H1 (cell line): ENCODE measurements around the gene MBD3L4. TPM values are rescaled to one million over a fixed set of nuclear protein-coding genes. Genes with fewer than 3 reads are reported as not detected.
A peak's percentile ranks its signal among the peaks of the same experiment; 100 is the strongest.

ENCODE experiments used
- CTCF ChIA-PET: fragments of 300-600 bp; sonication (Branson Sonifier 250); formaldehyde crosslinking; loops from one replicate; lab custom pipeline; 2021; ENCODE audit not compliant: partially characterized antibody; lab: Charles Lee
- POLR2A ChIA-PET: fragments of 300-600 bp; sonication (Branson Sonifier 250); formaldehyde crosslinking; loops from one replicate; lab custom pipeline; 2021; ENCODE audit warnings: inconsistent platforms; ENCODE audit not compliant: partially characterized antibody; lab: Charles Lee
- DNase-seq, 2 experiments: peaks; one replicate each; pipeline versions ENCODE4 v3.0.0 to v3.0.0-alpha.2; 2010 to 2022; ENCODE audit warnings: low spot score in 2 of 2, low read depth in 1 of 2, mixed read lengths in 1 of 2
- FAIRE-seq: peaks from 2 replicates; lab custom pipeline; 2011; peaks lifted over from hg19 to GRCh38; lab: Jason Lieb, UNC
- H2AFZ ChIP-seq: 2 replicates; pipeline ENCODE4 v1.8.1; 2012; ENCODE audit warnings: low read length, inconsistent platforms
- H2AK5ac ChIP-seq: 2 replicates; pipeline ENCODE4 v1.6.1; 2013; ENCODE audit warnings: low read depth, low read length
- H2BK120ac ChIP-seq: replicated peaks from 2 replicates; pipeline ENCODE3; 2013; ENCODE audit warnings: low read depth, low read length, inconsistent platforms
- H2BK12ac ChIP-seq: 2 replicates; pipeline ENCODE4 v1.6.1; 2013; ENCODE audit warnings: low read depth, low read length
- H2BK15ac ChIP-seq: 2 replicates; pipeline ENCODE4 v1.6.1; 2013; ENCODE audit warnings: low read length
- H2BK20ac ChIP-seq: 2 replicates; pipeline ENCODE4 v1.6.1; 2013; ENCODE audit warnings: low read length
- H2BK5ac ChIP-seq: 2 replicates; pipeline ENCODE4 v1.6.1; 2013; ENCODE audit warnings: low read depth, low read length
- H3K14ac ChIP-seq: 2 replicates; pipeline ENCODE4 v1.6.1; 2013; ENCODE audit warnings: inconsistent platforms; ENCODE audit not compliant: insufficient read length
- H3K18ac ChIP-seq: 2 replicates; pipeline ENCODE4 v1.6.1; 2013; ENCODE audit warnings: low read length; ENCODE audit errors: extremely low read depth
- H3K23ac ChIP-seq: 2 replicates; pipeline ENCODE4 v1.6.1; 2013; ENCODE audit warnings: inconsistent platforms; ENCODE audit not compliant: insufficient read length
- H3K23me2 ChIP-seq: 2 replicates; pipeline ENCODE4 v1.6.1; 2013; ENCODE audit warnings: low read depth, low read length
- H3K27ac ChIP-seq: 2 replicates; pipeline ENCODE4 v1.6.1; 2011; ENCODE audit warnings: low read depth, low read length, inconsistent platforms
- H3K27me3 ChIP-seq, 4 experiments: replicated peaks in 1 of 4; 1 replicate in 1 of 4; 2 replicates in 3 of 4; pipeline versions ENCODE4 v1.6.1 to v1.8.1; 2011 to 2013; ENCODE audit warnings: low read length in 3 of 4, mild to moderate bottlenecking in 3 of 4, inconsistent platforms in 2 of 4, mixed read lengths in 2 of 4, moderate library complexity in 1 of 4; ENCODE audit not compliant: control insufficient read depth in 3 of 4, insufficient read depth in 3 of 4; ENCODE audit errors: extremely low read depth in 1 of 4
- H3K36me3 ChIP-seq, 4 experiments: 2 replicates each; pipeline versions ENCODE4 v1.6.1 to v1.8.1; 2011 to 2013; ENCODE audit warnings: mild to moderate bottlenecking in 4 of 4, low read length in 3 of 4, moderate library complexity in 2 of 4, control low read depth in 1 of 4, inconsistent platforms in 1 of 4; ENCODE audit not compliant: insufficient read depth in 4 of 4, control insufficient read depth in 2 of 4
- H3K4ac ChIP-seq: replicated peaks from 2 replicates; pipeline ENCODE3; 2013; ENCODE audit warnings: low read length, low read depth, mixed read lengths, inconsistent platforms; ENCODE audit not compliant: insufficient read length
- H3K4me1 ChIP-seq, 4 experiments: replicated peaks in 1 of 4; 1 replicate in 1 of 4; 2 replicates in 3 of 4; pipeline versions ENCODE4 v1.6.1 to v1.8.1; 2011 to 2013; ENCODE audit warnings: low read length in 3 of 4, inconsistent platforms in 2 of 4, mixed read lengths in 1 of 4; ENCODE audit not compliant: insufficient read depth in 4 of 4, control insufficient read depth in 3 of 4
- H3K4me2 ChIP-seq, 2 experiments: 2 replicates each; pipeline versions ENCODE4 v1.6.1 to v1.8.1; 2011 to 2013; ENCODE audit warnings: low read depth in 2 of 2, low read length in 2 of 2, control low read depth in 1 of 2, inconsistent platforms in 1 of 2, mild to moderate bottlenecking in 1 of 2; ENCODE audit not compliant: insufficient read depth in 1 of 2
- H3K4me3 ChIP-seq, 4 experiments: fragments of 200-600, 300-600 bp in 1 of 4; sonication (generic), shearing (Covaris generic), sonication (Bioruptor Twin) in 1 of 4; 2 replicates each; pipeline versions ENCODE4 v1.5.1 to v1.8.1; 2011 to 2016; ENCODE audit warnings: low read length in 4 of 4, low read depth in 3 of 4, control low read depth in 2 of 4, inconsistent platforms in 2 of 4, mild to moderate bottlenecking in 2 of 4, mixed read lengths in 1 of 4, moderate library complexity in 1 of 4; ENCODE audit not compliant: insufficient read depth in 2 of 4; ENCODE audit errors: extremely low read depth in 1 of 4
- H3K56ac ChIP-seq: replicated peaks from 2 replicates; pipeline ENCODE3; 2013; ENCODE audit warnings: low read depth, mild to moderate bottlenecking, mixed read lengths, low read length, inconsistent platforms; ENCODE audit not compliant: insufficient read length
- H3K79me1 ChIP-seq: 2 replicates; pipeline ENCODE4 v1.6.1; 2013; ENCODE audit warnings: low read depth, low read length, control low read depth
- H3K79me2 ChIP-seq, 2 experiments: 2 replicates each; pipeline versions ENCODE4 v1.6.1 to v1.8.1; 2012 to 2013; ENCODE audit warnings: low read length in 2 of 2, mild to moderate bottlenecking in 2 of 2, inconsistent platforms in 1 of 2; ENCODE audit not compliant: insufficient read depth in 2 of 2, control insufficient read depth in 1 of 2
- H3K9ac ChIP-seq, 4 experiments: replicated peaks in 1 of 4; 1 replicate in 1 of 4; 2 replicates in 3 of 4; pipeline versions ENCODE4 v1.6.1 to v1.8.1; 2011 to 2013; ENCODE audit warnings: low read depth in 3 of 4, low read length in 3 of 4, control low read depth in 2 of 4, mild to moderate bottlenecking in 2 of 4, moderate library complexity in 2 of 4, inconsistent platforms in 1 of 4; ENCODE audit errors: extremely low read depth in 1 of 4
- H3K9me3 ChIP-seq, 2 experiments: 2 replicates each; pipeline versions ENCODE4 v1.6.1 to v1.8.1; 2012 to 2013; ENCODE audit warnings: mild to moderate bottlenecking in 2 of 2, moderate library complexity in 2 of 2, control low read depth in 1 of 2, inconsistent platforms in 1 of 2, low read depth in 1 of 2, low read length in 1 of 2, mixed read lengths in 1 of 2; ENCODE audit not compliant: insufficient read depth in 2 of 2
- H4K20me1 ChIP-seq, 2 experiments: replicated peaks in 1 of 2; 2 replicates each; pipeline versions ENCODE3 to v1.8.1; 2011 to 2013; ENCODE audit warnings: inconsistent platforms in 2 of 2, low read length in 2 of 2, mild to moderate bottlenecking in 1 of 2; ENCODE audit not compliant: insufficient read depth in 2 of 2, control insufficient read depth in 1 of 2
- H4K5ac ChIP-seq: 2 replicates; pipeline ENCODE4 v1.6.1; 2013; ENCODE audit warnings: low read length, low read depth, mixed read lengths, inconsistent platforms; ENCODE audit not compliant: insufficient read length
- H4K8ac ChIP-seq: 2 replicates; pipeline ENCODE4 v1.8.0; 2013; ENCODE audit warnings: mild to moderate bottlenecking, moderate library complexity, low read length, inconsistent platforms; ENCODE audit not compliant: insufficient read depth; ENCODE audit errors: extremely low read depth
- H4K91ac ChIP-seq: replicated peaks from 2 replicates; pipeline ENCODE3; 2013; ENCODE audit warnings: low read length, mixed read lengths, inconsistent platforms; ENCODE audit not compliant: insufficient read length
- BACH1 ChIP-seq: IDR thresholded peaks from 2 replicates; pipeline ENCODE4 v1.6.1; 2012; ENCODE audit warnings: low read length, improper control_type of control experiment
- BCL11A ChIP-seq, 2 experiments: IDR thresholded peaks; one replicate each; pipeline ENCODE4 v1.6.1; 2011; ENCODE audit warnings: low read depth in 2 of 2, low read length in 2 of 2, mild to moderate bottlenecking in 2 of 2
- EGR1 ChIP-seq: IDR thresholded peaks from 2 replicates; pipeline ENCODE4 v1.6.1; 2011; ENCODE audit warnings: low read depth, low read length, borderline replicate concordance
- EP300 ChIP-seq, 2 experiments: IDR thresholded peaks; 1 replicate in 1 of 2; 2 replicates in 1 of 2; pipeline ENCODE4 v1.6.1; 2011 to 2012; ENCODE audit warnings: low read depth in 2 of 2, low read length in 2 of 2, mild to moderate bottlenecking in 2 of 2, borderline replicate concordance in 1 of 2, inconsistent platforms in 1 of 2, moderate library complexity in 1 of 2
- KDM1A ChIP-seq: fragments of 200-600, 300-600 bp; sonication (generic); IDR thresholded peaks from 2 replicates; pipeline ENCODE4 v1.7.1; 2016; ENCODE audit warnings: mild to moderate bottlenecking, low read length, borderline replicate concordance
- NANOG ChIP-seq: IDR thresholded peaks from 2 replicates; pipeline ENCODE4 v1.6.1; 2011; ENCODE audit warnings: low read length, low read depth, mild to moderate bottlenecking, inconsistent platforms; ENCODE audit not compliant: insufficient read depth, poor library complexity, severe bottlenecking
- PHF8 ChIP-seq: fragments of 200-600 bp; sonication (generic); conservative IDR thresholded peaks from 2 replicates; pipeline ENCODE4 v1.7.1; 2012; ENCODE audit warnings: low read depth, mild to moderate bottlenecking, inconsistent platforms, low read length, moderate library complexity
- RAD21 ChIP-seq, 2 experiments: IDR thresholded peaks in 1 of 2; conservative IDR thresholded peaks in 1 of 2; 2 replicates each; pipeline ENCODE4 v1.6.1; 2011; ENCODE audit warnings: low read depth in 2 of 2, low read length in 2 of 2, improper control_type of control experiment in 1 of 2, inconsistent platforms in 1 of 2, mild to moderate bottlenecking in 1 of 2, moderate library complexity in 1 of 2
- SP1 ChIP-seq: IDR thresholded peaks from 2 replicates; pipeline ENCODE4 v1.6.1; 2011; ENCODE audit warnings: low read depth, low read length
- ZNF274 ChIP-seq: IDR thresholded peaks from 2 replicates; pipeline ENCODE4 v1.7.0; 2012; ENCODE audit warnings: low read length, borderline replicate concordance; ENCODE audit errors: extremely low read depth
- WGBS, 2 experiments: shearing (Covaris generic) in 1 of 2; methylation state at CpG; one replicate each; pipeline versions ENCODE4 v1.1.6 to v1.1.7; 2013 to 2015; ENCODE audit warnings: low lambda C conversion rate in 2 of 2, mixed read lengths in 2 of 2, inconsistent platforms in 1 of 2, low coverage in 1 of 2, missing lambda C conversion rate in 1 of 2; ENCODE audit not compliant: insufficient replicate concordance in 2 of 2, insufficient coverage in 1 of 2, insufficient read length in 1 of 2; ENCODE audit errors: extremely low coverage in 1 of 2, missing lambda C conversion rate in 1 of 2; 5-methylcytosine and 5-hydroxymethylcytosine counted together
- polyA plus RNA-seq, 7 experiments: library from polyadenylated mRNA; depleted of rRNA in 3 of 7; stranded (reverse) in 5 of 7; unstranded in 2 of 7; fragments of >200 nt in 5 of 7; fragments of 200-250 nt in 2 of 7; gene quantifications; 1 replicate in 5 of 7; 2 replicates in 1 of 7; 4 replicates in 1 of 7; pipeline versions ENCODE4 v1.2.1 to v1.2.3, GENCODE V29; 2011 to 2013; ENCODE audit warnings: missing spikeins in 2 of 7, mixed read lengths in 2 of 7
- total RNA-seq: library from RNA; stranded (reverse); fragmentation: NEBNext Ultra II Directional; extraction: Animal tissue kit (Norgen Biotek cat#: 25700); gene quantifications from 2 replicates; pipeline ENCODE4 v1.2.1, GENCODE V29; 2021
- TF ChIP-seq, protein P1 (sequence below): IDR thresholded peaks from 2 replicates; pipeline ENCODE4 v1.6.1; 2012; ENCODE audit warnings: low read length, inconsistent platforms

Gene MBD3L4
- total and polyA plus RNA-seq, 2 of the 8 experiments (the other 6 are each of a cell fraction or from before 2014, with no cell fraction given): not detected

- Histone ChIP-seq H3K23me2 (no peaks in the 10 kb centered on the region), H3K27ac (no peak overlapping the region), H3K4me1 (no peaks in the 10 kb centered on the region), H3K18ac (no peak overlapping the region), H2BK15ac (no peak overlapping the region), H2BK120ac (no peak overlapping the region), H4K91ac (no peak overlapping the region), H4K20me1 (no peaks in the 10 kb centered on the region), H3K23ac (no peak overlapping the region), H3K27me3 (no peaks in the 10 kb centered on the region), H3K9me3 (peaks cover 61 to 65% of the 10 kb centered on the region in 2 experiments), H2AFZ (no peak overlapping the region), H4K8ac (no peak overlapping the region), H3K14ac (no peak overlapping the region), H3K79me1 (no peaks in the 10 kb centered on the region), H3K4me2 (no peak overlapping the region), H2BK5ac (no peak overlapping the region), H2AK5ac (no peak overlapping the region), H3K36me3 (no peaks in the 10 kb centered on the region; a peak in 1 of 8 replicates), H3K9ac (no peak overlapping the region), H3K56ac (no peak overlapping the region), H3K79me2 (no peaks in the 10 kb centered on the region), H3K4me3 (no peak overlapping the region), H4K5ac (no peak overlapping the region), H3K4ac (no peak overlapping the region), H2BK20ac (no peak overlapping the region), H2BK12ac (no peak overlapping the region)
- FAIRE-seq (no peak), DNase-seq (no peak)
- ChIA-PET CTCF (interaction anchor here (0.8 to 1.2 kb wide), 2 partner anchors 16 to 25 kb away, joined by 3 read pairs; no protein-coding TSS in a partner anchor), POLR2A (no interaction called here)
- WGBS, 2 experiments: 52% methylated on average over 17 of the region's 18 CpGs; no CpG with 5 or more reads in 1 of the 2 experiments
- TF ChIP-seq KDM1A: no peak
- TF ChIP-seq BACH1: no peak
- no peak for TF ChIP-seq BCL11A (IDR thresholded peaks at IDR 0.05; ENCODE audit: low read depth in 2 of 2, low read length in 2 of 2)
- no peak for TF ChIP-seq NANOG
- TF ChIP-seq EGR1: no peak
- TF ChIP-seq SP1: no peak
- TF ChIP-seq, protein P1, sequence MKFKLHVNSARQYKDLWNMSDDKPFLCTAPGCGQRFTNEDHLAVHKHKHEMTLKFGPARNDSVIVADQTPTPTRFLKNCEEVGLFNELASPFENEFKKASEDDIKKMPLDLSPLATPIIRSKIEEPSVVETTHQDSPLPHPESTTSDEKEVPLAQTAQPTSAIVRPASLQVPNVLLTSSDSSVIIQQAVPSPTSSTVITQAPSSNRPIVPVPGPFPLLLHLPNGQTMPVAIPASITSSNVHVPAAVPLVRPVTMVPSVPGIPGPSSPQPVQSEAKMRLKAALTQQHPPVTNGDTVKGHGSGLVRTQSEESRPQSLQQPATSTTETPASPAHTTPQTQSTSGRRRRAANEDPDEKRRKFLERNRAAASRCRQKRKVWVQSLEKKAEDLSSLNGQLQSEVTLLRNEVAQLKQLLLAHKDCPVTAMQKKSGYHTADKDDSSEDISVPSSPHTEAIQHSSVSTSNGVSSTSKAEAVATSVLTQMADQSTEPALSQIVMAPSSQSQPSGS: no peak
- no peak for TF ChIP-seq ZNF274
- TF ChIP-seq EP300 (IDR thresholded peaks at IDR 0.05; ENCODE audit: borderline replicate concordance in 1 of 2, low read depth in 2 of 2, low read length in 2 of 2): no peak
- no peak for TF ChIP-seq PHF8
- peak; percentile 26 to 33; a peak in 2 of 4 replicates for TF ChIP-seq RAD21 (IDR thresholded peaks at IDR 0.05 in 1 of 2, conservative IDR thresholded peaks at IDR 0.05 in 1 of 2; ENCODE audit: low read depth in 2 of 2, low read length in 2 of 2)
Observed at GRCh38 chr19:7004313-7004931, 35.6 kb downstream of the MBD3L4 start.
